Glutamatergic neuron (in vitro differentiated cells): ENCODE measurements around the gene PML. TPM values are rescaled to one million over a fixed set of nuclear protein-coding genes. Genes with fewer than 3 reads are reported as not detected.

Experiments used
- DNase-seq: peaks from one replicate; pipeline ENCODE4 v3.0.0; 2022
- H3K27ac Mint-ChIP-seq: one replicate; pipeline ENCODE4 v1.8.0; 2020; ENCODE audit warnings: mild to moderate bottlenecking, mixed read lengths, inconsistent platforms; ENCODE audit not compliant: unreplicated experiment
- H3K27me3 Mint-ChIP-seq: one replicate; pipeline ENCODE4 v1.8.0; 2020; ENCODE audit warnings: mild to moderate bottlenecking, moderate library complexity, mixed read lengths, inconsistent platforms; ENCODE audit not compliant: unreplicated experiment
- H3K36me3 Mint-ChIP-seq: one replicate; pipeline ENCODE4 v1.8.0; 2020; ENCODE audit warnings: mild to moderate bottlenecking, mixed read lengths, inconsistent platforms; ENCODE audit not compliant: unreplicated experiment
- H3K4me1 Mint-ChIP-seq: one replicate; pipeline ENCODE4 v1.8.0; 2020; ENCODE audit warnings: mild to moderate bottlenecking, low read depth, mixed read lengths, inconsistent platforms; ENCODE audit not compliant: unreplicated experiment
- H3K4me3 Mint-ChIP-seq: one replicate; pipeline ENCODE4 v1.8.0; 2020; ENCODE audit warnings: mild to moderate bottlenecking, mixed read lengths, inconsistent platforms; ENCODE audit not compliant: unreplicated experiment
- H3K9me3 Mint-ChIP-seq: one replicate; pipeline ENCODE4 v1.8.0; 2020; ENCODE audit warnings: mild to moderate bottlenecking, moderate library complexity, mixed read lengths, inconsistent platforms; ENCODE audit not compliant: unreplicated experiment
- total RNA-seq: library from RNA; stranded (reverse); fragmentation: NEBNext Ultra II Directional; extraction: Animal tissue kit (Norgen Biotek cat#: 25700); gene quantifications from one replicate; pipeline ENCODE4 v1.2.1, GENCODE V29; 2021; ENCODE audit not compliant: unreplicated experiment
- TF ChIP-seq, protein P1 (sequence below): fragments of 200-600 bp; sonication (generic); IDR thresholded peaks from one replicate; pipeline ENCODE4 v1.5.0; 2021; ENCODE audit not compliant: partially characterized antibody, unreplicated experiment

PML gene
- total RNA-seq, 1 donor from 2014 or later = 27.6 TPM

DNA sequence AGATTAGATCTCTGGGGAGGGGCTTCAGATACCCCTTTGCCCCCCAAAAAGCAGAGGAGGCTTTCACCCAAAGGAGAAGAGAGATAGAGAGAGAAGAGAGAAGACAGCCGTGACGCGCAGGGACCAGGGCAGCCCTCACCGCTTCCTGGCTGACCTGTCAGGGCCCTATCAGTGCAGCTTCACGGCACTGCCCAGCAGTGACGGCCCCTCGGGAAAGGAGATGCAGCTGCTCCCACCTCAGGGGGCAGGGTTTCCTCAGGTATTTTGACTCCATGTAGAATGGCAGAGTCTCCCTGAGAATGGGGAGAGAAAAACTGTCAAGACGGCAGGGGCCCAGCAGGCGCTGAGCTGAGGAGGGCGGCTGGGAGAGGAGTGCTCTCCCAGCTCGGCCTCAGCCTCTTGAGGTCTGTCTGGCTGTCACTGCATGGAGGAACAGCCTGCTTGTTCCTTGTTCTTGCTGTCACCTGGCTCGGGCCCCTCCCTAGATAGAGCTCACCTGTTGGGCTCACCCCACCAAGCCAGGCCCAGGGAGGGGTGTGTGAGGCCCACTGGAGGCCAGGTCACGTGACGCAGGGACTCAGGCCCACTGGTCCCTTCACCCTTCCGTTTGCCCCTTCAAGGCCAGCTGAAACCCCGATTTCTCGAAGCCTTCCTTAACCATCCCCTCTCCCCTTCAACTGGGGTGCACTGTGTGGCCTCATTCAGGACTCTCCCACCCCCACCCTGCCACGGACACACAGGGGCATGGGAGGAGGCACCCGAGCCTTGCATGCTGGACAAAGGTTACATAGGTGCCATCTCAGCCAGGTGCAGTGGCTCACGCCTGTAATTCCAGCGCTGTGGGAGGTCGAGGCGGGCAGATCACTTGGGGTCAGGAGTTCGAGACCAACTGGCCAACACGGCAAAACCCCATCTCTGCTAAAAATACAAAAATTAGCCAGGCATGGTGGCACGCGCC, 40.0 kb upstream of the PML start:
- DNase-seq = no peak
- Mint-ChIP-seq H3K27ac (peak overlapping the region; percentile 39), H3K27me3 (peaks cover 26% of the 10 kb centered on the region)

DNA sequence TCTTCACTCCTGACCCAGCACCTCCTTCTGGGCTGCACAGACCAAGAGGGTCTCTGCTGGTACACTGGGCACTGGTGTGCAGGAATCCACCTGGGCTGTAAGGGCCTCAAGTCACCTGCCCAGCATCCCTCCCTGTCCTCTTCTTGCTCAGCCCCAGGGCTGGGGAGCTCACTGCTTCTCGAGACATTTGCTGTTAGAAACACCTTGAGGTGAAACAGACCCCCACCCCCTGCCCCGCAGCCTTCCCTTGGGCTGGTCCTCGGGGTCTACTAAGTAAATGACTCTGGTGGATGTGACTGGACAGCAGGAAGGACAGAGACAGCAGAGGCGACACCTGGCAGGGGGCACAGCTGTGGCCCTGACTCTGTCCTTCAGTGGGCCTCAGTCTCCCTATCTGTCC, 39.2 kb upstream of the PML start:
- peaks cover 22% of the 10 kb centered on the region for H3K27me3 Mint-ChIP-seq
- no peak overlapping the region for H3K4me3 Mint-ChIP-seq
- TF ChIP-seq, protein P1, sequence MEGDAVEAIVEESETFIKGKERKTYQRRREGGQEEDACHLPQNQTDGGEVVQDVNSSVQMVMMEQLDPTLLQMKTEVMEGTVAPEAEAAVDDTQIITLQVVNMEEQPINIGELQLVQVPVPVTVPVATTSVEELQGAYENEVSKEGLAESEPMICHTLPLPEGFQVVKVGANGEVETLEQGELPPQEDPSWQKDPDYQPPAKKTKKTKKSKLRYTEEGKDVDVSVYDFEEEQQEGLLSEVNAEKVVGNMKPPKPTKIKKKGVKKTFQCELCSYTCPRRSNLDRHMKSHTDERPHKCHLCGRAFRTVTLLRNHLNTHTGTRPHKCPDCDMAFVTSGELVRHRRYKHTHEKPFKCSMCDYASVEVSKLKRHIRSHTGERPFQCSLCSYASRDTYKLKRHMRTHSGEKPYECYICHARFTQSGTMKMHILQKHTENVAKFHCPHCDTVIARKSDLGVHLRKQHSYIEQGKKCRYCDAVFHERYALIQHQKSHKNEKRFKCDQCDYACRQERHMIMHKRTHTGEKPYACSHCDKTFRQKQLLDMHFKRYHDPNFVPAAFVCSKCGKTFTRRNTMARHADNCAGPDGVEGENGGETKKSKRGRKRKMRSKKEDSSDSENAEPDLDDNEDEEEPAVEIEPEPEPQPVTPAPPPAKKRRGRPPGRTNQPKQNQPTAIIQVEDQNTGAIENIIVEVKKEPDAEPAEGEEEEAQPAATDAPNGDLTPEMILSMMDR = no peak
- no peak overlapping the region for H3K27ac Mint-ChIP-seq
- peaks cover 27% of the 10 kb centered on the region for H3K4me1 Mint-ChIP-seq
- H3K9me3 Mint-ChIP-seq = peaks cover 17% of the 10 kb centered on the region
- no peak for DNase-seq
- H3K36me3 Mint-ChIP-seq = no peaks in the 10 kb centered on the region

More for the DNA sequence above, 40.0 kb upstream of the PML start:
- no peaks in the 10 kb centered on the region for H3K36me3 Mint-ChIP-seq
- peaks cover 35% of the 10 kb centered on the region for H3K4me1 Mint-ChIP-seq
- H3K9me3 Mint-ChIP-seq = peaks cover 20% of the 10 kb centered on the region
- H3K4me3 Mint-ChIP-seq = no peak overlapping the region
- TF ChIP-seq, protein P1 = no peak

DNA sequence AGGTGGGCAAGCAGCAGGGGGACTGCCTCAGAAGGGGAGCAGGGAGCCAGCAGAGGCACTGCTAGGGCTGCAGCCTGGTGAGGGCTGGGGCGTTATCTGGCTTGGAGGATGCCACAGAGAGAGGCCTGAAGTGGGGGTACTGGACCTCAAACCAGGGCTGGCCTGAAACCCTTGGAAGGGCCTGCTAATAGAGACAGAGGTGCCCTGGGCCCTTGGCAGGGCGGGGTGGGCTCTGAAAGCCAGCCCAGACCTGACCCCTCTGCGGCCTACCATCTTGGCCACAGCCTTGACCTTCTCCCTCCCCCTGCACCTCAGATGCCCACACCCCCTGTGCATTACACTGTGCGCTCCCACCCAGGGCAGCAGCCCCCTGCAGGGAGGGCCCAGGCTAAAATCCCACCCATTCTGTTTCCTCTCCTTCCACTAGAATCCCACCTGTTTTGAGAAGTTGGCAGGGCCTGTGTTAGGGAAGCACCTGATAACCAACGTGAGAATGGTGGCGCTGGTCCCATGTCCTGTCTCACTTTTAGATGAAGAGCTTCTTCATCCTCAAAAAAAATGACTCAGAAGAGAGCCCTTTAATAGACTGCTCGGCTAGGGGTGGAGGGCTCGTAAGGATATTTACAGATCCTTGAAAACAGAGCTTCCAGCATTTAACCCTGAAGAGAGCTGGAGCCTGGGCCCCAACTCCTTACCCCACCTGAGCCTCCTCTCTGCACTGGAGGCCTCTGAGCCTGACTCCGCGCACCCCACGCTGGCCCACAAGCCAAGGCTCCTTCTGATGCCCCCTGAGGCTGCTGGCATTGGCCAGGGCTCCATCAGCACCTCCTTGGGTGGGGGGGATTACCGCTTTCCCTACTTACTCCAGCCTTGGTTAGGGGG, 38.4 kb upstream of the PML start:
- H3K36me3 Mint-ChIP-seq = no peaks in the 10 kb centered on the region
- peaks cover 21% of the 10 kb centered on the region for H3K4me1 Mint-ChIP-seq
- DNase-seq = no peak
- TF ChIP-seq, protein P1 = no peak
- peaks cover 15% of the 10 kb centered on the region for H3K27me3 Mint-ChIP-seq
- H3K4me3 Mint-ChIP-seq = no peak overlapping the region
- H3K9me3 Mint-ChIP-seq = peaks cover 9% of the 10 kb centered on the region
- H3K27ac Mint-ChIP-seq = no peak overlapping the region

DNA sequence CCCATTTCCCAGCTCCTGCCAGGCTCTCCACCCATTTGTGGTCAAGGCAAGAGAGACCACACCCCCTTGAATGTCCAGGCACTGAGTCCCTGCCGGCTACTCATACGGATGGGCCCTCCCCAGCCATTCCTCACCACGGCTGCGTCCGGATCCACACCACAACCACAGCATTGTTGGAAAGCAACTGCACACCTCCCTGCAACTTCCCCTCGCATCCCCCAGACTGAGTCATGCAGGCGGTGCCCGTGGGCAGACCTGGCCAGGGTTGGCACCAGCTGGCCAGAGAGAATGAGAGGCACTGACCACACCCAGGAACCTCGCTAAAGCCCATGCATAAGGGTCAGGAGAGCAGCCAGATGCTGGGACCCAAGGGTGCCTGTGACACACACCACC, 37.8 kb upstream of the PML start:
- no peak for DNase-seq
- TF ChIP-seq, protein P1 = no peak
- H3K27ac Mint-ChIP-seq = no peak overlapping the region

More for the DNA sequence above, 37.8 kb upstream of the PML start:
- Mint-ChIP-seq H3K36me3 (no peaks in the 10 kb centered on the region), H3K4me1 (peaks cover 18% of the 10 kb centered on the region), H3K4me3 (no peak overlapping the region), H3K9me3 (peaks cover 6% of the 10 kb centered on the region), H3K27me3 (peaks cover 12% of the 10 kb centered on the region)
